Endothelial cell of umbilical vein (primary cell): Measurements from ENCODE around the gene CFAP77. TPM values are rescaled to one million over a fixed set of nuclear protein-coding genes. Genes with fewer than 3 reads are reported as not detected.

ENCODE experiments used
- BruUV-seq: library from RNA; stranded (reverse); fragments of 400-500 nt; replicated peaks from 2 replicates; lab custom pipeline; 2021; lab: Mats Ljungman, UMichigan
- CTCF ChIA-PET: fragments of 300-600, 350-600 bp; sonication (Branson Sonifier 250); formaldehyde crosslinking; loops from one replicate; lab custom pipeline; 2021; ENCODE audit warnings: antibody characterized with exemption, inconsistent platforms; lab: Charles Lee
- POLR2A ChIA-PET: fragments of 300-600, 350-600 bp; sonication (Branson Sonifier 250); formaldehyde crosslinking; loops from one replicate; lab custom pipeline; 2021; ENCODE audit warnings: antibody characterized with exemption, inconsistent platforms; lab: Charles Lee
- DNase-seq: peaks from one replicate; pipeline ENCODE4 v3.0.0-alpha.2; 2011; ENCODE audit warnings: low read depth, low spot score
- FAIRE-seq: peaks from 2 replicates; lab custom pipeline; 2011; peaks lifted over from hg19 to GRCh38; lab: Jason Lieb, UNC
- H2AFZ ChIP-seq: 2 replicates; pipeline ENCODE4 v1.6.0; 2012; ENCODE audit warnings: low read depth, low read length, control low read depth, inconsistent platforms
- H3K27ac ChIP-seq: 2 replicates; pipeline ENCODE4 v1.5.1; 2011; ENCODE audit warnings: low read depth, mild to moderate bottlenecking, control low read depth, low read length, moderate library complexity; ENCODE audit not compliant: insufficient read depth
- H3K27me3 ChIP-seq, 2 experiments: 2 replicates each; pipeline versions ENCODE4 v1.6.0 to v1.6.1; 2011; ENCODE audit warnings: low read length in 2 of 2, mixed read lengths in 1 of 2; ENCODE audit not compliant: control insufficient read depth in 2 of 2, insufficient read depth in 2 of 2
- H3K36me3 ChIP-seq, 2 experiments: 2 replicates in 1 of 2; 3 replicates in 1 of 2; pipeline ENCODE4 v1.5.1; 2011; ENCODE audit warnings: low read length in 2 of 2, mild to moderate bottlenecking in 1 of 2, moderate library complexity in 1 of 2; ENCODE audit not compliant: control insufficient read depth in 2 of 2, insufficient read depth in 2 of 2; ENCODE audit errors: extremely low read depth in 1 of 2
- H3K4me1 ChIP-seq: 3 replicates; pipeline ENCODE4 v1.5.1; 2011; ENCODE audit warnings: mild to moderate bottlenecking, low read length; ENCODE audit not compliant: control insufficient read depth, insufficient read depth; ENCODE audit errors: extremely low read depth
- H3K4me2 ChIP-seq: 2 replicates; pipeline ENCODE4 v1.6.1; 2011; ENCODE audit warnings: low read length, control low read depth, mixed read lengths; ENCODE audit not compliant: insufficient read depth
- H3K4me3 ChIP-seq, 3 experiments: fragments of 200-600 bp in 1 of 3; sonication (generic), shearing (Covaris generic) in 1 of 3; replicated peaks in 1 of 3; 2 replicates each; pipeline ENCODE4 v1.5.1; 2011 to 2016; ENCODE audit warnings: control low read depth in 3 of 3, low read length in 3 of 3, mild to moderate bottlenecking in 2 of 3, inconsistent platforms in 1 of 3, low read depth in 1 of 3, moderate library complexity in 1 of 3; ENCODE audit not compliant: insufficient read depth in 1 of 3
- H3K79me2 ChIP-seq: 2 replicates; pipeline ENCODE4 v1.6.0; 2012; ENCODE audit warnings: low read length, inconsistent platforms; ENCODE audit not compliant: control insufficient read depth, insufficient read depth
- H3K9ac ChIP-seq: replicated peaks from 2 replicates; pipeline ENCODE3; 2011; ENCODE audit warnings: low read length, control low read depth; ENCODE audit not compliant: insufficient read depth; ENCODE audit errors: extremely low read depth
- H3K9me1 ChIP-seq: replicated peaks from 3 replicates; pipeline ENCODE4 v1.6.0; 2011; ENCODE audit warnings: mild to moderate bottlenecking, low read length; ENCODE audit not compliant: control insufficient read depth, insufficient read depth; ENCODE audit errors: extremely low read depth
- H3K9me3 ChIP-seq: replicated peaks from 2 replicates; pipeline ENCODE4 v1.5.1; 2012; ENCODE audit warnings: low read length, inconsistent platforms; ENCODE audit not compliant: control insufficient read depth, insufficient read depth
- H4K20me1 ChIP-seq: replicated peaks from 2 replicates; pipeline ENCODE3; 2011; ENCODE audit warnings: mild to moderate bottlenecking, low read length; ENCODE audit not compliant: control insufficient read depth, insufficient read depth; ENCODE audit errors: extremely low read depth
- CTCF ChIP-seq, 2 donors: IDR thresholded peaks; 1 replicate in 1 of 2; 2 replicates in 1 of 2; pipeline ENCODE4 v1.5.1; 2011; ENCODE audit warnings: low read length in 2 of 2, mild to moderate bottlenecking in 2 of 2, moderate library complexity in 2 of 2, control low read depth in 1 of 2, inconsistent platforms in 1 of 2, low read depth in 1 of 2; ENCODE audit not compliant: insufficient read depth in 1 of 2; ENCODE audit errors: extremely low read depth in 1 of 2
- EZH2 ChIP-seq: IDR thresholded peaks from 2 replicates; pipeline ENCODE4 v1.6.1; 2012; ENCODE audit warnings: borderline replicate concordance, low read depth, mild to moderate bottlenecking, moderate library complexity, low read length, inconsistent platforms; ENCODE audit not compliant: severe bottlenecking
- FOS ChIP-seq: IDR thresholded peaks from 2 replicates; pipeline ENCODE4 v1.6.1; 2011; ENCODE audit warnings: mild to moderate bottlenecking, low read length, moderate library complexity, borderline replicate concordance; ENCODE audit not compliant: insufficient read depth
- GATA2 ChIP-seq: IDR thresholded peaks from 2 replicates; pipeline ENCODE4 v1.7.0; 2011; ENCODE audit warnings: low read depth, mild to moderate bottlenecking, moderate library complexity, mixed read lengths, low read length; ENCODE audit not compliant: insufficient read length, insufficient read depth
- JUN ChIP-seq: IDR thresholded peaks from 2 replicates; pipeline ENCODE4 v1.6.1; 2011; ENCODE audit warnings: borderline replicate concordance, low read depth; ENCODE audit not compliant: insufficient read length, insufficient read depth
- MAX ChIP-seq: IDR thresholded peaks from 2 replicates; pipeline ENCODE4 v1.6.1; 2011; ENCODE audit not compliant: insufficient read depth, insufficient read length
- MYC ChIP-seq: IDR thresholded peaks from one replicate; pipeline ENCODE4 v1.6.1; 2011; ENCODE audit warnings: mild to moderate bottlenecking, low read depth, low read length
- POLR2A ChIP-seq: IDR thresholded peaks from 2 replicates; pipeline ENCODE4 v1.6.1; 2012; ENCODE audit warnings: low read depth, mild to moderate bottlenecking, control low read depth, low read length
- POLR2AphosphoS5 ChIP-seq: IDR thresholded peaks from 2 replicates; pipeline ENCODE4 v1.6.1; 2012; ENCODE audit warnings: low read depth, mild to moderate bottlenecking, control low read depth, low read length, moderate library complexity; ENCODE audit not compliant: insufficient read depth
- dilution Hi-C: fragments of 300-500 bp; cut with MboI; formaldehyde crosslinking; loops from one replicate; pipeline ENCODE4 v1.15.0; 2019; ENCODE audit warnings: low sequenced_read_pairs; ENCODE audit not compliant: extremely low pct_ligation_motif_present
- intact Hi-C: fragments of 100-400 bp; cut with micrococcal nuclease; formaldehyde crosslinking; loops from one replicate; pipeline ENCODE4 v1.10.0; 2022
- polyA plus RNA-seq, 4 experiments: library from polyadenylated mRNA; depleted of rRNA in 3 of 4; stranded (reverse) in 3 of 4; unstranded in 1 of 4; fragments of >200 nt; gene quantifications; 2 replicates each; pipeline versions ENCODE4 v1.2.1 to v1.2.3, GENCODE V29; 2011 to 2012; ENCODE audit warnings: missing spikeins in 1 of 4
- total RNA-seq: library from RNA; stranded (reverse); gene quantifications from 2 replicates; pipeline ENCODE4 v1.2.3, GENCODE V29; 2021

Gene CFAP77
- total and polyA plus RNA-seq, 2 donors (not counting 3 experiments of a cell fraction or from before 2014, with no cell fraction given) = not detected

- no peak for FAIRE-seq
- Histone ChIP-seq H2AFZ (no peak overlapping the region), H3K9me3 (no peaks in the 10 kb centered on the region), H3K79me2 (no peaks in the 10 kb centered on the region), H3K9ac (no peak overlapping the region), H3K4me3 (no peak overlapping the region), H3K4me1 (no peaks in the 10 kb centered on the region), H3K9me1 (no peaks in the 10 kb centered on the region), H3K4me2 (no peak overlapping the region), H4K20me1 (no peaks in the 10 kb centered on the region), H3K27me3 (no peaks in the 10 kb centered on the region), H3K36me3 (no peaks in the 10 kb centered on the region), H3K27ac (no peak overlapping the region)
- POLR2A ChIA-PET = no interaction called here
- intact Hi-C loops = no loop called here
- CTCF ChIA-PET = no interaction called here
- DNase-seq = no peak
- BruUV-seq = no TSS peak
- dilution Hi-C loops = no loop called here
- TF ChIP-seq JUN = no peak
- no peak for TF ChIP-seq EZH2
- no peak for TF ChIP-seq CTCF (IDR thresholded peaks at IDR 0.05; ENCODE audit: extremely low read depth in 1 of 2, insufficient read depth in 1 of 2, low read depth in 1 of 2, low read length in 2 of 2)
- no peak for TF ChIP-seq MYC
- TF ChIP-seq POLR2A = no peak
- TF ChIP-seq GATA2 = no peak
- no peak for TF ChIP-seq POLR2AphosphoS5
- TF ChIP-seq FOS = no peak
- no peak for TF ChIP-seq MAX
Measured at GRCh38 chr9:132494857-132495256, 84.8 kb downstream of the CFAP77 start.
